GM12878 (cell line): ENCODE results near the gene SLC13A2. TPM values are rescaled to one million over a fixed set of nuclear protein-coding genes. Genes with fewer than 3 reads are reported as not detected.

ENCODE experiments used
- ATAC-seq: fragments of 200-7000 bp; cut with Tn5 transposase; 3 replicates; pipeline ENCODE4 v1.9.1; 2020; ENCODE audit warnings: mild to moderate bottlenecking, moderate library complexity
- BruUV-seq: library from RNA; stranded (reverse); fragments of 400-500 nt; replicated peaks from 2 replicates; lab custom pipeline; 2021; lab: Mats Ljungman, UMichigan
- CTCF ChIA-PET: fragments of 300-600 bp; sonication (Branson Sonifier 250); formaldehyde crosslinking; extraction: SDS; loops from one replicate; lab custom pipeline; 2021; ENCODE audit warnings: inconsistent platforms; lab: Yijun Ruan, JAX
- POLR2A ChIA-PET: fragments of 350-600 bp; formaldehyde crosslinking; extraction: SDS; loops from one replicate; lab custom pipeline; 2021; ENCODE audit warnings: inconsistent platforms; lab: Charles Lee
- RAD21 ChIA-PET: fragments of 300-600 bp; sonication (Branson Sonifier 250); formaldehyde crosslinking; loops from one replicate; lab custom pipeline; 2023; ENCODE audit warnings: antibody characterized with exemption; ENCODE audit not compliant: unreplicated experiment; lab: Charles Lee
- SMC1A ChIA-PET: fragments of 300-600 bp; sonication (Branson Sonifier 250); formaldehyde crosslinking; loops from one replicate; lab custom pipeline; 2023; ENCODE audit not compliant: unreplicated experiment, uncharacterized antibody; lab: Charles Lee
- DNase-seq: peaks from one replicate; pipeline ENCODE4 v3.0.0-alpha.2; 2011; ENCODE audit warnings: low read depth, low spot score
- FAIRE-seq: peaks from 3 replicates; lab custom pipeline; 2011; peaks lifted over from hg19 to GRCh38; lab: Jason Lieb, UNC
- H2AFZ ChIP-seq: 2 replicates; pipeline ENCODE4 v1.6.0; 2011; ENCODE audit warnings: low read depth, low read length, control low read depth; ENCODE audit not compliant: control insufficient read depth
- H3K27ac ChIP-seq: 2 replicates; pipeline ENCODE4 v1.5.1; 2011; ENCODE audit warnings: control low read depth; ENCODE audit not compliant: control insufficient read depth, insufficient read depth
- H3K27me3 ChIP-seq, 2 experiments: replicated peaks in 1 of 2; 2 replicates each; pipeline versions ENCODE4 v1.6.0 to v1.6.1; 2011; ENCODE audit warnings: low read length in 1 of 2; ENCODE audit not compliant: control insufficient read depth in 2 of 2, insufficient read depth in 2 of 2
- H3K36me3 ChIP-seq, 2 experiments: 2 replicates each; pipeline ENCODE4 v1.5.1; 2011; ENCODE audit warnings: low read length in 1 of 2; ENCODE audit not compliant: control insufficient read depth in 2 of 2, insufficient read depth in 2 of 2
- H3K4me1 ChIP-seq: 2 replicates; pipeline ENCODE4 v1.6.1; 2011; ENCODE audit warnings: mild to moderate bottlenecking, low read length, moderate library complexity, mixed read lengths; ENCODE audit not compliant: control insufficient read depth, insufficient read depth
- H3K4me2 ChIP-seq: 2 replicates; pipeline ENCODE4 v1.6.0; 2011; ENCODE audit warnings: control low read depth; ENCODE audit not compliant: control insufficient read depth, insufficient read depth
- H3K4me3 ChIP-seq: fragments of 200-600 bp; sonication (generic); 2 replicates; pipeline ENCODE4 v1.5.1; 2016
- H3K79me2 ChIP-seq: 2 replicates; pipeline ENCODE4 v1.6.0; 2011; ENCODE audit warnings: low read length; ENCODE audit not compliant: control insufficient read depth, insufficient read depth
- H3K9ac ChIP-seq: 2 replicates; pipeline ENCODE4 v1.8.0; 2011; ENCODE audit warnings: low read length, control low read depth, mixed read lengths; ENCODE audit not compliant: control insufficient read depth, insufficient read depth
- H3K9me3 ChIP-seq: replicated peaks from 3 replicates; pipeline ENCODE4 v1.5.1; 2011; ENCODE audit warnings: mild to moderate bottlenecking, low read length; ENCODE audit not compliant: control insufficient read depth, insufficient read depth
- H4K20me1 ChIP-seq: 2 replicates; pipeline ENCODE4 v1.6.0; 2011; ENCODE audit not compliant: control insufficient read depth, insufficient read depth
- PAX8 ChIP-seq: fragments of 450-650 bp; IDR thresholded peaks from 2 replicates; pipeline ENCODE4 v1.6.1; 2017; ENCODE audit warnings: mild to moderate bottlenecking, moderate library complexity
- SREBF2 ChIP-seq: IDR thresholded peaks from 2 replicates; pipeline ENCODE4 v1.6.1; 2012; ENCODE audit warnings: mild to moderate bottlenecking, low read length
- YBX1 ChIP-seq: fragments of 450-650 bp; IDR thresholded peaks from 2 replicates; pipeline ENCODE4 v1.6.1; 2016; ENCODE audit warnings: antibody characterized with exemption
- ZBTB4 ChIP-seq: fragments of 450-650 bp; formaldehyde crosslinking; IDR thresholded peaks from 2 replicates; pipeline ENCODE4 v1.4.0; 2022; ENCODE audit warnings: mild to moderate bottlenecking, moderate library complexity
- WGBS: methylation state at CpG from one replicate; pipeline ENCODE4 v1.1.6; 2016; ENCODE audit warnings: low lambda C conversion rate; ENCODE audit not compliant: insufficient replicate concordance, insufficient coverage; ENCODE audit errors: missing lambda C conversion rate; 5-methylcytosine and 5-hydroxymethylcytosine counted together
- in situ Hi-C: fragments of 300-500 bp; cut with MboI; formaldehyde crosslinking; loops from 9 replicates; pipeline ENCODE4 v1.14.3; 2018; ENCODE audit warnings: mixed read lengths
- intact Hi-C: fragments of 100-400 bp; cut with micrococcal nuclease; formaldehyde crosslinking; loops from one replicate; pipeline ENCODE4 v1.14.2; 2022; ENCODE audit not compliant: unreplicated experiment
- polyA plus RNA-seq, 11 experiments: library from polyadenylated mRNA; depleted of rRNA in 4 of 11; unstranded in 6 of 11; stranded (reverse) in 5 of 11; fragments of >200 nt; fragmentation: Nextera tagmentation in 4 of 11; fragmentation: Illumina TruSeq in 1 of 11; extraction: Ambion mirVana in 4 of 11; extraction: Trizol in 1 of 11; gene quantifications; 1 replicate in 1 of 11; 2 replicates in 10 of 11; pipeline versions ENCODE4 v1.2.1 to v1.2.3, GENCODE V29; 2011 to 2016; ENCODE audit warnings: inconsistent platforms in 2 of 11, missing spikeins in 2 of 11, low read depth in 1 of 11
- total RNA-seq, 4 experiments: library from RNA; depleted of rRNA in 3 of 4; stranded (reverse); fragments of >200 nt in 3 of 4; fragmentation: Illumina TruSeq in 1 of 4; extraction: Trizol in 1 of 4; gene quantifications; 2 replicates each; pipeline versions ENCODE4 v1.2.1 to v1.2.3, GENCODE V29; 2013 to 2021

Gene SLC13A2
- total and polyA plus RNA-seq, 10 of the 15 experiments (the other 5 are each of a cell fraction or from before 2014, with no cell fraction given): 0.03 to 0.13 (median 0.05) TPM; not detected in 6

GRCh38 chr17:28545787-28546415, 72.5 kb downstream of the SLC13A2 start (continued):
- TF ChIP-seq ZBTB4 (CRISPR knock-in tag): no peak
- no peak for TF ChIP-seq PAX8

GRCh38 chr17:28547096-28547622, 73.7 kb downstream of the SLC13A2 start:
- intact Hi-C loops (loop anchor here (10.0 kb wide), 2 partner anchors 102 to 172 kb away; partner anchors contain the start of genes SARM1 and VTN), in situ Hi-C loops (loop anchor here (5.0 to 10.0 kb wide), 2 partner anchors 50 to 172 kb away; partner anchors contain the start of genes SARM1 and VTN)
- DNase-seq (no peak), ATAC-seq (no peak), FAIRE-seq (no peak)
- Histone ChIP-seq H2AFZ (peak overlapping the region; percentile 76; the same call in 1 of the 2 replicates), H3K9ac (peak overlapping the region; percentile 57; the same call in 1 of the 2 replicates), H4K20me1 (no peaks in the 10 kb centered on the region), H3K4me3 (peak overlapping the region; percentile 98; the same call in 1 of the 2 replicates), H3K4me2 (peak overlapping the region; percentile 97), H3K27ac (peak overlapping the region; percentile 73), H3K27me3 (no peaks in the 10 kb centered on the region), H3K36me3 (peaks cover 2 to 3% of the 10 kb centered on the region in 2 experiments; a peak in 1 of 4 replicates), H3K79me2 (peaks cover 47% of the 10 kb centered on the region), H3K9me3 (no peaks in the 10 kb centered on the region), H3K4me1 (peaks cover 38% of the 10 kb centered on the region)
- TF ChIP-seq SREBF2 (no peak), YBX1 (no peak)
- ChIA-PET SMC1A (interaction anchor here (1.0 to 6.1 kb wide), 9 partner anchors 22 to 66 kb away, joined by 3 to 89 read pairs (median 5); partner anchors contain the start of gene PIGS), RAD21 (interaction anchor here (0.8 to 8.3 kb wide), 10 partner anchors 11 to 173 kb away, joined by 3 to 102 read pairs (median 6); partner anchors contain the start of genes ALDOC, PIGS and RPL23A), CTCF (interaction anchor here (0.6 to 13.9 kb wide), 24 partner anchors 10 to 968 kb away, joined by 3 to 316 read pairs (median 3); partner anchors contain the start of genes ALDOC, IFT20, PIGS and RSKR), POLR2A (interaction anchor here (0.8 to 9.1 kb wide), 7 partner anchors 11 to 173 kb away, joined by 3 to 148 read pairs (median 4); partner anchors contain the start of genes ALDOC, PIGS and RPL23A)
- TSS peak; percentile 61 for BruUV-seq
- 92% methylated on average over 14 of the region's 14 CpGs for WGBS

Other genes starting within 250 kb of the SLC13A2 start
Only the 7 nearest of the 20 such genes appear.
- gene VTN, start 103.3 kb upstream of the SLC13A2 start, total RNA-seq (2014; rRNA removed): 0.44 TPM in 1 of 2 replicates, not detected in the other
- 0.32 TPM in 1 of 2 replicates, not detected in the other for gene VTN, start 103.3 kb upstream of the SLC13A2 start, total RNA-seq (2014; rRNA removed; fragmentation: Illumina TruSeq; extraction: Trizol)
- 1.3 TPM in 2 replicates for gene VTN, start 103.3 kb upstream of the SLC13A2 start, total RNA-seq (2021)
- not detected in 2 replicates for gene VTN, start 103.3 kb upstream of the SLC13A2 start, polyA plus RNA-seq (2011; rRNA removed)
- gene VTN, start 103.3 kb upstream of the SLC13A2 start, polyA plus RNA-seq (2014; fragmentation: Illumina TruSeq; extraction: Trizol): 0.18 and 0.70 TPM in 2 replicates
- gene VTN, start 103.3 kb upstream of the SLC13A2 start, polyA plus RNA-seq (2014; fragmentation: Nextera tagmentation; extraction: Ambion mirVana): under 1 TPM in 1 of 2 experiments, not detected in 1; 0.04 TPM
- 0.10 and 0.43 TPM in 2 replicates for gene VTN, start 103.3 kb upstream of the SLC13A2 start, polyA plus RNA-seq (2014; rRNA removed)
- under 1 TPM in 1 of 2 experiments, not detected in 1; 0.13 TPM for gene VTN, start 103.3 kb upstream of the SLC13A2 start, polyA plus RNA-seq (2016; fragmentation: Nextera tagmentation; extraction: Ambion mirVana)
- 10.5 and 14.0 TPM in 2 replicates for gene SARM1, start 102.0 kb upstream of the SLC13A2 start, total RNA-seq (2014; rRNA removed)
- gene SARM1, start 102.0 kb upstream of the SLC13A2 start, total RNA-seq (2014; rRNA removed; fragmentation: Illumina TruSeq; extraction: Trizol): 7.8 and 8.7 TPM in 2 replicates
- gene SARM1, start 102.0 kb upstream of the SLC13A2 start, total RNA-seq (2021): 25.3 and 28.6 TPM in 2 replicates
- 2.1 and 2.5 TPM in 2 replicates for gene SARM1, start 102.0 kb upstream of the SLC13A2 start, polyA plus RNA-seq (2011; rRNA removed)
- 8.7 and 13.0 TPM in 2 replicates for gene SARM1, start 102.0 kb upstream of the SLC13A2 start, polyA plus RNA-seq (2014; fragmentation: Illumina TruSeq; extraction: Trizol)
- 1 to 10 TPM in 1 of 2 experiments, under 1 TPM in 1; 0.56 to 1.5 TPM for gene SARM1, start 102.0 kb upstream of the SLC13A2 start, polyA plus RNA-seq (2014; fragmentation: Nextera tagmentation; extraction: Ambion mirVana)
- 16.2 and 16.7 TPM in 2 replicates for gene SARM1, start 102.0 kb upstream of the SLC13A2 start, polyA plus RNA-seq (2014; rRNA removed)
- gene SARM1, start 102.0 kb upstream of the SLC13A2 start, polyA plus RNA-seq (2016; fragmentation: Nextera tagmentation; extraction: Ambion mirVana): 10 to 100 TPM; 10.8 to 13.7 TPM
- 3.7 and 6.8 TPM in 2 replicates for gene SLC46A1, start 67.4 kb upstream of the SLC13A2 start, total RNA-seq (2014; rRNA removed)
- gene SLC46A1, start 67.4 kb upstream of the SLC13A2 start, total RNA-seq (2014; rRNA removed; fragmentation: Illumina TruSeq; extraction: Trizol): 2.9 and 3.9 TPM in 2 replicates
- 5.6 and 6.2 TPM in 2 replicates for gene SLC46A1, start 67.4 kb upstream of the SLC13A2 start, total RNA-seq (2021)
- gene SLC46A1, start 67.4 kb upstream of the SLC13A2 start, polyA plus RNA-seq (2011; rRNA removed): 1.7 and 2.0 TPM in 2 replicates
- gene SLC46A1, start 67.4 kb upstream of the SLC13A2 start, polyA plus RNA-seq (2014; fragmentation: Illumina TruSeq; extraction: Trizol): 4.1 and 7.1 TPM in 2 replicates
- gene SLC46A1, start 67.4 kb upstream of the SLC13A2 start, polyA plus RNA-seq (2014; fragmentation: Nextera tagmentation; extraction: Ambion mirVana): 1 to 10 TPM; 3.4 to 6.0 TPM
- gene SLC46A1, start 67.4 kb upstream of the SLC13A2 start, polyA plus RNA-seq (2014; rRNA removed): 3.4 and 4.7 TPM in 2 replicates
- gene SLC46A1, start 67.4 kb upstream of the SLC13A2 start, polyA plus RNA-seq (2016; fragmentation: Nextera tagmentation; extraction: Ambion mirVana): 1 to 10 TPM; 3.9 to 6.9 TPM
- gene FOXN1, start 32.7 kb downstream of the SLC13A2 start, total RNA-seq (2014; rRNA removed): not detected in 2 replicates
- not detected in 2 replicates for gene FOXN1, start 32.7 kb downstream of the SLC13A2 start, total RNA-seq (2014; rRNA removed; fragmentation: Illumina TruSeq; extraction: Trizol)
- not detected in 2 replicates for gene FOXN1, start 32.7 kb downstream of the SLC13A2 start, total RNA-seq (2021)
- gene FOXN1, start 32.7 kb downstream of the SLC13A2 start, polyA plus RNA-seq (2011; rRNA removed): not detected in 2 replicates
- not detected in 2 replicates for gene FOXN1, start 32.7 kb downstream of the SLC13A2 start, polyA plus RNA-seq (2014; fragmentation: Illumina TruSeq; extraction: Trizol)
- gene FOXN1, start 32.7 kb downstream of the SLC13A2 start, polyA plus RNA-seq (2014; fragmentation: Nextera tagmentation; extraction: Ambion mirVana): not detected
- not detected in 2 replicates for gene FOXN1, start 32.7 kb downstream of the SLC13A2 start, polyA plus RNA-seq (2014; rRNA removed)
- not detected for gene FOXN1, start 32.7 kb downstream of the SLC13A2 start, polyA plus RNA-seq (2016; fragmentation: Nextera tagmentation; extraction: Ambion mirVana)
- 109 and 117 TPM in 2 replicates for gene UNC119, start 79.0 kb downstream of the SLC13A2 start, total RNA-seq (2014; rRNA removed)
- 45.6 and 47.2 TPM in 2 replicates for gene UNC119, start 79.0 kb downstream of the SLC13A2 start, total RNA-seq (2014; rRNA removed; fragmentation: Illumina TruSeq; extraction: Trizol)
- 70.7 and 75.6 TPM in 2 replicates for gene UNC119, start 79.0 kb downstream of the SLC13A2 start, total RNA-seq (2021)
- gene UNC119, start 79.0 kb downstream of the SLC13A2 start, polyA plus RNA-seq (2011; rRNA removed): 275 and 436 TPM in 2 replicates
- 28.9 and 68.4 TPM in 2 replicates for gene UNC119, start 79.0 kb downstream of the SLC13A2 start, polyA plus RNA-seq (2014; fragmentation: Illumina TruSeq; extraction: Trizol)
- 1 to 10 TPM; 2.7 to 7.4 TPM for gene UNC119, start 79.0 kb downstream of the SLC13A2 start, polyA plus RNA-seq (2014; fragmentation: Nextera tagmentation; extraction: Ambion mirVana)
- gene UNC119, start 79.0 kb downstream of the SLC13A2 start, polyA plus RNA-seq (2014; rRNA removed): 126 and 135 TPM in 2 replicates
- gene UNC119, start 79.0 kb downstream of the SLC13A2 start, polyA plus RNA-seq (2016; fragmentation: Nextera tagmentation; extraction: Ambion mirVana): 10 to 100 TPM; 38.5 to 46.1 TPM
- 54.7 and 55.1 TPM in 2 replicates for gene PIGS, start 97.9 kb downstream of the SLC13A2 start, total RNA-seq (2014; rRNA removed)
- gene PIGS, start 97.9 kb downstream of the SLC13A2 start, total RNA-seq (2014; rRNA removed; fragmentation: Illumina TruSeq; extraction: Trizol): 32.8 and 36.0 TPM in 2 replicates
- 71.3 and 73.7 TPM in 2 replicates for gene PIGS, start 97.9 kb downstream of the SLC13A2 start, total RNA-seq (2021)
- gene PIGS, start 97.9 kb downstream of the SLC13A2 start, polyA plus RNA-seq (2011; rRNA removed): 32.2 and 41.7 TPM in 2 replicates
- gene PIGS, start 97.9 kb downstream of the SLC13A2 start, polyA plus RNA-seq (2014; fragmentation: Illumina TruSeq; extraction: Trizol): 62.0 and 70.6 TPM in 2 replicates
- gene PIGS, start 97.9 kb downstream of the SLC13A2 start, polyA plus RNA-seq (2014; fragmentation: Nextera tagmentation; extraction: Ambion mirVana): 10 to 100 TPM; 27.5 to 32.2 TPM
- 46.8 and 47.0 TPM in 2 replicates for gene PIGS, start 97.9 kb downstream of the SLC13A2 start, polyA plus RNA-seq (2014; rRNA removed)
- gene PIGS, start 97.9 kb downstream of the SLC13A2 start, polyA plus RNA-seq (2016; fragmentation: Nextera tagmentation; extraction: Ambion mirVana): 10 to 100 TPM; 67.9 to 71.8 TPM
- gene ALDOC, start 103.3 kb downstream of the SLC13A2 start, total RNA-seq (2014; rRNA removed): 110 and 119 TPM in 2 replicates
- 55.9 and 62.4 TPM in 2 replicates for gene ALDOC, start 103.3 kb downstream of the SLC13A2 start, total RNA-seq (2014; rRNA removed; fragmentation: Illumina TruSeq; extraction: Trizol)
- gene ALDOC, start 103.3 kb downstream of the SLC13A2 start, total RNA-seq (2021): 59.9 and 71.4 TPM in 2 replicates
- 109 and 268 TPM in 2 replicates for gene ALDOC, start 103.3 kb downstream of the SLC13A2 start, polyA plus RNA-seq (2011; rRNA removed)
- 62.1 and 89.8 TPM in 2 replicates for gene ALDOC, start 103.3 kb downstream of the SLC13A2 start, polyA plus RNA-seq (2014; fragmentation: Illumina TruSeq; extraction: Trizol)
- 100 to 1,000 TPM in 1 of 2 experiments, 10 to 100 TPM in 1; 66.6 to 107 TPM for gene ALDOC, start 103.3 kb downstream of the SLC13A2 start, polyA plus RNA-seq (2014; fragmentation: Nextera tagmentation; extraction: Ambion mirVana)
- gene ALDOC, start 103.3 kb downstream of the SLC13A2 start, polyA plus RNA-seq (2014; rRNA removed): 121 and 140 TPM in 2 replicates
- gene ALDOC, start 103.3 kb downstream of the SLC13A2 start, polyA plus RNA-seq (2016; fragmentation: Nextera tagmentation; extraction: Ambion mirVana): 10 to 100 TPM; 16.0 to 19.3 TPM